ENCODE results near the gene MYMX.
"Not testable (repeated sequence)": the region's sequence is repeated elsewhere in the genome, so short reads cannot be mapped to it uniquely, and the experiment has no call there.

Gene MYMX

DNA sequence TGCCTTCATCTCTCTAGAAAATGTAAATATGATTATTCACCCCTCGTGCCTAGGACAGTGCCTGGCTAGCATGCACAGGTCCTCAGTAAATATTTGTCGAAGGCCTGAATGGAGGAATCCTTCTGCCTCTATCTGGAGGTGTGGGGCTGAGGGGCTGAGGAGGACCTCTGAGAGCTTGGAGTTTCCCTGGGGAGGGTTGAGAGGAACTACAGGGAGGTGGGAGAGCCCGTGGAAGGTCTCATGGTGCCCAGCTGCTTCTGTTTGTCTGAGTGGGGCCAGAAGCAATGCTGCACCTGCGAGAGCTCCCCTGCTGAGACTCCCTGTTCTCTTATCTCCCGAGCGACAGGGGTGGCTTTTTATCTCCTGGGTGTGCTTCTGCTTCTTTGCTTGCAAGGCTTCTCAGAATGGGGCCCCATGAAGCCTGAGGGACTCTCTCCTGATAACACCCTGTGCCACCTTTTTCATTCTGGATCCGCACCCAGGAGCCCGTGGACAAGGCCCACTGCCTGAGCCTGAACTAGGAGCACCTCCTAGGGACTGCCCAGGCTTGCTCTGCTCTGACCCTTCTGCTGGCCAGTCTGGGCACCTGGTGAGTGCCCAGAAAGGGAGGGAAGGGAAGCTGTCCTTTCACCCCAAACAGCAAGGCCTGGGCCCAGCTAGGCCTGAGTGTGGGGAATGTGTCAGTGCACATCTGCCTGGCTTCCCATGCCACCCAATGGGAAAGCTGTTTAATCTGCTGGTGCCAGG lies 9.0 kb downstream of the MYMX start:
- in situ Hi-C loops (cut with HindIII; ENCODE audit: low pct_unique_long_range_greater_than_20kb, low sequenced_read_pairs) = no loop called here
- DNase-seq (ENCODE audit: low read depth in 1 of 2, low spot score in 1 of 2) = no peak
- TF ChIP-seq JUND (IDR thresholded peaks at IDR 0.05; ENCODE audit: low read depth) = no peak

DNA sequence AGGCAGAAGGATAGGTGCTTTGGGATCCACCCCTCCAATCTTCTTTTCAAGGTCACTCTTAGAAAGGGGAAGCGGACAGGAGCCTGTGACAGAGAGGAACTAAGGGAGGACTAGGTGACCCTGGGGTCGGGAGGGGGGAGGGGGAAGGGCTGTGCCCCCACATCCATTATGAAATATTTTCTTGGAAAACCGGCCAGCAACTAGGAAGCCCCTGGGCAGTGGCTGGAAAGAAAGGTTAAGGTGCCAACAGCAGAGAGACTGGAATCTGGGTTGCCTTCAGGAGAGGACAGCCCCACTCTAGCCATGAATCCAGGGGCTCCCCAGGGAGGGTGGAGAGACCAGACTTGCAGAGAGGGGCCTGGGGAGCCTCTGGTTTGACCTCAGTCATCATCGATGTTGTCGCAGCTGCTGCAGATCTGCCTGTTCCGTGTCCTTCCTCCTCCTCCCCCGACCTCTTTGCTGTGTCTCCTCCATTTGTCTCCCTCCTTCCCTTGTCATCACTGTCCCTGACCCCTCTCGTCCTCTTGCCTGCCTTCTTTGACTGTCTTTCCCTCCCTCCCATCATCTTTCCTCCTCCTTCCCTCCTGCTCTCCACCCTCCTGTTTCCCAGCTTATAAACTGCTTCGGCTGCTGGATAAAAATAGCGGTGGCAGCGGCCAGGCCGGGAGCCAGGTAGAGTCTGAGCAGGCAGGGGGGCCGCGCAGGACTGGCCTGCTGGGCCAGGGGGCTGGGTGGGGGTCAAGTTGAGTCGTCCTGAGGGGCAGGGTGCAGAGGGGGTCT lies 9.8 kb downstream of the MYMX start:
- no peak for TF ChIP-seq JUND (IDR thresholded peaks at IDR 0.05; ENCODE audit: low read depth)

DNA sequence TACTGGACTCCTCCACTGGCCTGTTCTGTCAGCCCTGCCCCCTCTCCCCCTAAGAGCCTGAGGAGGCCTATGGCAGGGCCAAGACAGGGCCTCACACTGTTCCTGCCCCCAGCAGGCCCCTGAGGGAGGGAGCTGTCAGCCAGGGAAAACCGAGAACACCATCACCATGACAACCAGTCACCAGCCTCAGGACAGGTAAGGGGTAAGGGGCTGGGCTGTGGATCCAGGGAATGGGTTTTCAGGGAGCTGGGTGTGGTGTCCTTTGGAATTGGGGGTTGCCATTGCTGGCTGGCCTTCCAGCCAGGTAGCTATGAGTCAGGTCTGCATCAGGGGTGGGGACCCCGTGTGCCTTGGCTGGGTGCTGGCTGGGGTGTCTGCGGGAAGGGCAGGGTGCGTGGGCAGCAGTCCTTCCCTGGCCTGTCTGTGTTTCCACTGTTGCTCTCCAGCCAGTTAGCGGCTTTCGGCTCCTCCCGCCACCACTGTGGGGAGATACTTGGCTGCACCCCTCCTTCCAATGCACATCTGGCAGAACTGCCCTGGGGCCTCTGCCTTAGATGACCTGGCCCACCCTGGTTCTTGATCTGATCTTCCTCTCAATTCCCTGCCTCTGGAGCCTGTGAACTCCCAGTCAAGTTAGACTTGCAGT lies 10.5 kb downstream of the MYMX start:
- TF ChIP-seq JUND (IDR thresholded peaks at IDR 0.05; ENCODE audit: low read depth) = no peak
- DNase-seq (ENCODE audit: low read depth in 1 of 2, low spot score in 1 of 2) = no peak
- in situ Hi-C loops (cut with HindIII; ENCODE audit: low pct_unique_long_range_greater_than_20kb, low sequenced_read_pairs) = no loop called here

More for the DNA sequence above, 9.8 kb downstream of the MYMX start:
- DNase-seq (ENCODE audit: low read depth in 1 of 2, low spot score in 1 of 2) = no peak
- in situ Hi-C loops (cut with HindIII; ENCODE audit: low pct_unique_long_range_greater_than_20kb, low sequenced_read_pairs) = no loop called here

DNA sequence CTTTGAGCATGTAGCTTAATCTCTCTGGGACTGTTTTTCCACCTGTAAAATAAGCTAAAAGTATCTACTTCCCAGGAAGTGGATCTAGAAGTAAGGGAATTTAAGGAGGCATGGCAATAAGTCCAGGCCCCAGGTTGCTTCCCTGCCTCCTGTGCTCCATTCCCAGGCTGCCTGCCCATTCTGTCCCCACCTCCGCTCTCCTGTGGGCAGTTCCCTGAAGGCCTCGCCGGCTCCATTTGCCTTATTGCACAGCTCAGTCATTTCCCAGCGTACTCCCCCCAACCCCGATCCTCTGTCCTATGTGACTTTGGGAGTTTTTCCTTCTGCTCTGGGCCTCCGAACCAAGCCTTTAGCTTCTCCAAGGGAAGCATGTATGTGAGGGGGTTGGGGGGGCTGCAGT lies 11.3 kb downstream of the MYMX start:
- TF ChIP-seq JUND (IDR thresholded peaks at IDR 0.05; ENCODE audit: low read depth) = no peak
- in situ Hi-C loops (cut with HindIII; ENCODE audit: low pct_unique_long_range_greater_than_20kb, low sequenced_read_pairs) = no loop called here
- no peak for DNase-seq (ENCODE audit: low read depth in 1 of 2, low spot score in 1 of 2)

DNA sequence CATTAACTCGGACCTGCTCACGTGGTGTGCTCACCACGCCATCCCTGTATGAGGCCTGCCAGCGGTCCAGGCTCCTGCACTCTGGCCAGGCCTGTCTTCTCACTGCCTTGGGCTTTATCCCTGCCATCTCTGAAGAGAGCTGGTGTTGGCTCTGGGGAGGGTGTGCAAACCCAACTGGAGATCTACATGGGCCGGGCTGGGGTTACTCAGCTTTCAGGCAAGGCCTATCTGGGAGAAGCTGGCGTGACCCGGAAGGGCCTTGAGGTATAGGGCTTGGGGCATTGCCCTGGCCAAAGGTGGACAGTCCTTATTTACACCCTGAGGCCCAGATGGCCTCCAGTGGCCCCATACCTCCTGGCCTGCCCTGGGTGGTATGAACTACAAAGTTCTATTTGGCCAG lies 11.7 kb downstream of the MYMX start:
- no peak for TF ChIP-seq JUND (IDR thresholded peaks at IDR 0.05; ENCODE audit: low read depth)
- no peak for DNase-seq (ENCODE audit: low read depth in 1 of 2, low spot score in 1 of 2)
- in situ Hi-C loops (cut with HindIII; ENCODE audit: low pct_unique_long_range_greater_than_20kb, low sequenced_read_pairs) = no loop called here

DNA sequence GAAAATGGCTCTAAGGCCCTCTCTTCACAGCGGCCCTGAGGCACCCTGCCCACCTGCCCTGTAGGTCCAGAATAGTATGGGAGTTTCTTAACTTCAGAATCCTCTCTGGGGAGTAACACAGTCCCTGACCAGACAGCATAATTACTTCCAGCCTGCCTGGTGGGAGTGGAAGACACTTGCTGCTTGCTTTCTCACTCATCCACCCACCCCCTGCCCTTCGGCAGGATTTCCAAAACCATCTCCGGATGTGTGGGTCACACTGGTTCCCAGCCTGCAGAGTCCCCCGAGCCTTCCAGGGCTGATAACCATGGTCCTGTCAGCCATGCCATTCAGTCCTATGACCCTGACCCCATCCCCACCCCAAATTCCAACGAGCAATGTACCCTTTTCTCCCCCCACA lies 12.1 kb downstream of the MYMX start:
- no peak for DNase-seq (ENCODE audit: low read depth in 1 of 2, low spot score in 1 of 2)
- in situ Hi-C loops (cut with HindIII; ENCODE audit: low pct_unique_long_range_greater_than_20kb, low sequenced_read_pairs) = no loop called here

DNA sequence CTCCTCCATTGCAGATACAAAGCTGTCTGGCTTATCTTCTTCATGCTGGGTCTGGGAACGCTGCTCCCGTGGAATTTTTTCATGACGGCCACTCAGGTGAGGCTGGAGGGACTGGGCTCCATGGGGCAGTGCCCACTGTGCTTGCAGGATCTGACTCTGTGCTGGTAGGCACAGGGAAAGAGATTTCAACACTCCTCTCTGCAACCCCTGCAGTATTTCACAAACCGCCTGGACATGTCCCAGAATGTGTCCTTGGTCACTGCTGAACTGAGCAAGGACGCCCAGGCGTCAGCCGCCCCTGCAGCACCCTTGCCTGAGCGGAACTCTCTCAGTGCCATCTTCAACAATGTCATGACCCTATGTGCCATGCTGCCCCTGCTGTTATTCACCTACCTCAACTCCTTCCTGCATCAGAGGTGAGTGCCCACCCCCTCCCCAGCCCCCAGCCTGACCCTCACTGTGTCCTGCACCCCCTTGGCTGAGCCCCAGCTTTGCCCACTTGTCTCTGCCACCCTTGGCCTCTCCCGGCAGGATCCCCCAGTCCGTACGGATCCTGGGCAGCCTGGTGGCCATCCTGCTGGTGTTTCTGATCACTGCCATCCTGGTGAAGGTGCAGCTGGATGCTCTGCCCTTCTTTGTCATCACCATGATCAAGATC lies 12.8 kb downstream of the MYMX start:
- in situ Hi-C loops (cut with HindIII; ENCODE audit: low pct_unique_long_range_greater_than_20kb, low sequenced_read_pairs) = no loop called here
- DNase-seq (ENCODE audit: low read depth in 1 of 2, low spot score in 1 of 2) = no peak
- TF ChIP-seq JUND (IDR thresholded peaks at IDR 0.05; ENCODE audit: low read depth) = no peak

More for the DNA sequence above, 12.1 kb downstream of the MYMX start:
- no peak for TF ChIP-seq JUND (IDR thresholded peaks at IDR 0.05; ENCODE audit: low read depth)

DNA sequence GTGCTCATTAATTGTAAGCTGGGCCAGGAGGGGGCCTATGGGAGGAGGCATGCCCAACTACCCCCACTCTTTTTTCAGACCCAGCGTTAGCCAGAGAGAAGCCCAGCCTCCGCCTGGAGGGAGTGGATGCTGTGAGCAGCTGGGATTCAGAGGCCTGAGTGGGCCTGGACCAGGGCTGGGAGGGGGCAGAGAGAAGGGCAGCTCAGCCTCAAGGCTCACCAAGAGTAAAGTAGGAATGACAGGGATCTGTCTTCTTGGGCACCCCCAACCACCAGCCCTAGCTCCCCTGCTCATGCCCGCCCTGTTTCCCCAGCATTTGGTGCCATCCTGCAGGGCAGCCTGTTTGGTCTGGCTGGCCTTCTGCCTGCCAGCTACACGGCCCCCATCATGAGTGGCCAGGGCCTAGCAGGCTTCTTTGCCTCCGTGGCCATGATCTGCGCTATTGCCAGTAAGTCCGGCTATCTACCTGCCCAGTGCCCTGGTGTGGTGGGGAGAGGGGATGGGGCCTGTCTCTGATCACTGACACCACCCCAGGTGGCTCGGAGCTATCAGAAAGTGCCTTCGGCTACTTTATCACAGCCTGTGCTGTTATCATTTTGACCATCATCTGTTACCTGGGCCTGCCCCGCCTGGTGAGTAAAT lies 13.4 kb downstream of the MYMX start:
- no peak for DNase-seq (ENCODE audit: low read depth in 1 of 2, low spot score in 1 of 2)
- in situ Hi-C loops (cut with HindIII; ENCODE audit: low pct_unique_long_range_greater_than_20kb, low sequenced_read_pairs) = no loop called here
- TF ChIP-seq JUND (IDR thresholded peaks at IDR 0.05; ENCODE audit: low read depth) = no peak

DNA sequence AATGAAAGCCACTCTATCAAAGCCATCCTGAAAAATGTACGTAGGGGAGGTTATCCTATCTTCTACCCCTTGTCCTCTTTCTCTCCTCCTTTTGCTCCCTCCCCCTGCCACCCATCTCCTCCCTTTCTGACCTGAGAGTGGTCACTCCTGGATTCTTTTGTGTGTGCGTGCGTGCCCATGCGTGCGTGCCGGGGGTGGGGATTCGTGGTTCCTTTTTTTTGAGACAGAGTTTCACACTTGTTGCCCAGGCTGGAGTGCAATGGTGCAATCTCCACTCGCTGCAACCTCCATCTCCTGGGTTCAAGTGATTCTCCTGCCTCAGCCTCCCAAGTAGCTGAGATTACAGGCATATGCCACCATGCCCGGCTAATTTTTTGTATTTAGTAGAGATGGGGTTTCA lies 14.7 kb downstream of the MYMX start:
- in situ Hi-C loops (cut with HindIII; ENCODE audit: low pct_unique_long_range_greater_than_20kb, low sequenced_read_pairs); DNase-seq (ENCODE audit: low read depth in 1 of 2, low spot score in 1 of 2): not testable (repeated sequence)

DNA sequence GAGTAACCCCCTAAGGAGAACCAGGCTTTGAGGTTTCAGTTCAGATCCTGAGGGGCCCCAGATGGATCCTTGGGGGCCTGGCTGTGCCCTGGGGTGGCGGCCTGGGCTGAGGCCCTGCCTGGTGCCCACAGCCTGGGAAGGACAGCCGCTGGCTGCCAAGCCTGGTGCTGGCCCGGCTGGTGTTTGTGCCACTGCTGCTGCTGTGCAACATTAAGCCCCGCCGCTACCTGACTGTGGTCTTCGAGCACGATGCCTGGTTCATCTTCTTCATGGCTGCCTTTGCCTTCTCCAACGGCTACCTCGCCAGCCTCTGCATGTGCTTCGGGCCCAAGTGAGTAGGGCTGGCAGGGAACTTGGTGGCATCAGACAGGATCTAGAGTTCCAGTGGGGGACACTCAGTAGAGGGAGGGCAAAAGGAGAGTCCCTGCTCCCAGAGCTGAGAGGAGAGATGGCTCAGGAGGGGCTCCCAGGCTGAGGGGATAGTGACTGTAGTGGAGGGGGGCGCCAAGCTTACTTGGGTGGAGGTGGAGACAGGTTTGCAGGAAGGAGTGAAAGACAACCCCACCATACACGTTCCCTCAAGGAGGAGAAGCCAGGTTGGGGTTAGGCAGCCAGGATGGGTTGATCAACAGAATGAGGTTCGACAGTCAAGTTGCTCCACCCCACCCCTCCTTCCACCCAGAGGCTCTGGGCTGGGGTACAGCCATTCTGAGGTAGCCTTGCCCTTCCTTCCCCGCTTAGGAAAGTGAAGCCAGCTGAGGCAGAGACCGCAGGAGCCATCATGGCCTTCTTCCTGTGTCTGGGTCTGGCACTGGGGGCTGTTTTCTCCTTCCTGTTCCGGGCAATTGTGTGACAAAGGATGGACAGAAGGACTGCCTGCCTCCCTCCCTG lies 16.2 kb downstream of the MYMX start:
- no peak for DNase-seq (ENCODE audit: low read depth in 1 of 2, low spot score in 1 of 2)
- in situ Hi-C loops (cut with HindIII; ENCODE audit: low pct_unique_long_range_greater_than_20kb, low sequenced_read_pairs) = no loop called here
- no peak for TF ChIP-seq JUND (IDR thresholded peaks at IDR 0.05; ENCODE audit: low read depth)

DNA sequence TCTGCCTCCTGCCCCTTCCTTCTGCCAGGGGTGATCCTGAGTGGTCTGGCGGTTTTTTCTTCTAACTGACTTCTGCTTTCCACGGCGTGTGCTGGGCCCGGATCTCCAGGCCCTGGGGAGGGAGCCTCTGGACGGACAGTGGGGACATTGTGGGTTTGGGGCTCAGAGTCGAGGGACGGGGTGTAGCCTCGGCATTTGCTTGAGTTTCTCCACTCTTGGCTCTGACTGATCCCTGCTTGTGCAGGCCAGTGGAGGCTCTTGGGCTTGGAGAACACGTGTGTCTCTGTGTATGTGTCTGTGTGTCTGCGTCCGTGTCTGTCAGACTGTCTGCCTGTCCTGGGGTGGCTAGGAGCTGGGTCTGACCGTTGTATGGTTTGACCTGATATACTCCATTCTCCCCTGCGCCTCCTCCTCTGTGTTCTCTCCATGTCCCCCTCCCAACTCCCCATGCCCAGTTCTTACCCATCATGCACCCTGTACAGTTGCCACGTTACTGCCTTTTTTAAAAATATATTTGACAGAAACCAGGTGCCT lies 16.9 kb downstream of the MYMX start:
- no peak for TF ChIP-seq JUND (IDR thresholded peaks at IDR 0.05; ENCODE audit: low read depth)
- DNase-seq (ENCODE audit: low read depth in 1 of 2, low spot score in 1 of 2) = no peak
- in situ Hi-C loops (cut with HindIII; ENCODE audit: low pct_unique_long_range_greater_than_20kb, low sequenced_read_pairs) = no loop called here
